Liver (tissue), 9 donors: ENCODE data around the gene ANXA3. TPM values are rescaled to one million over a fixed set of nuclear protein-coding genes. Genes with fewer than 3 reads are reported as not detected.

ENCODE experiments used
- DNase-seq: peaks from one replicate; pipeline ENCODE4 v3.0.0-alpha.2; 2017; ENCODE audit warnings: low spot score
- H3K27ac ChIP-seq, 2 donors: one replicate each; pipeline ENCODE4 v1.7.0; 2013; ENCODE audit warnings: inconsistent platforms in 2 of 2, low read length in 2 of 2, control low read depth in 1 of 2, low read depth in 1 of 2, mild to moderate bottlenecking in 1 of 2
- H3K27me3 ChIP-seq, 4 donors: one replicate each; pipeline versions ENCODE4 v1.6.1 to v1.7.0; 2013; ENCODE audit warnings: low read length in 3 of 4, inconsistent platforms in 1 of 4, mild to moderate bottlenecking in 1 of 4, moderate library complexity in 1 of 4; ENCODE audit not compliant: control insufficient read depth in 4 of 4, insufficient read depth in 4 of 4
- H3K36me3 ChIP-seq, 4 donors: one replicate each; pipeline versions ENCODE4 v1.6.1 to v1.7.0; 2013; ENCODE audit warnings: low read length in 3 of 4, mild to moderate bottlenecking in 3 of 4, low read depth in 1 of 4, moderate library complexity in 1 of 4; ENCODE audit not compliant: control insufficient read depth in 4 of 4, insufficient read depth in 3 of 4
- H3K4me1 ChIP-seq, 4 donors: one replicate each; pipeline versions ENCODE4 v1.6.1 to v1.7.0; 2013; ENCODE audit warnings: low read length in 3 of 4, mild to moderate bottlenecking in 3 of 4, moderate library complexity in 1 of 4; ENCODE audit not compliant: control insufficient read depth in 4 of 4, insufficient read depth in 4 of 4
- H3K4me3 ChIP-seq, 3 donors: one replicate each; pipeline versions ENCODE4 v1.6.1 to v1.7.0; 2013; ENCODE audit warnings: low read length in 3 of 3, control low read depth in 1 of 3, low read depth in 1 of 3, mild to moderate bottlenecking in 1 of 3
- H3K9ac ChIP-seq, 2 donors: one replicate each; pipeline ENCODE4 v1.7.0; 2013; ENCODE audit warnings: low read length in 2 of 2, mild to moderate bottlenecking in 2 of 2, moderate library complexity in 2 of 2, control low read depth in 1 of 2, low read depth in 1 of 2
- H3K9me3 ChIP-seq, 4 donors: one replicate each; pipeline versions ENCODE4 v1.6.1 to v1.7.0; 2013; ENCODE audit warnings: low read length in 3 of 4; ENCODE audit not compliant: control insufficient read depth in 4 of 4
- ATF3 ChIP-seq: IDR thresholded peaks from 2 replicates; pipeline ENCODE4 v1.6.1; 2016; ENCODE audit warnings: antibody characterized with exemption
- EGR1 ChIP-seq, 2 donors: IDR thresholded peaks; 2 replicates each; pipeline ENCODE4 v1.6.1; 2016 to 2018; ENCODE audit warnings: antibody characterized with exemption in 2 of 2, low read depth in 2 of 2
- FOXA1 ChIP-seq: IDR thresholded peaks from 2 replicates; pipeline ENCODE4 v1.6.1; 2016; ENCODE audit warnings: antibody characterized with exemption
- FOXA2 ChIP-seq: IDR thresholded peaks from 2 replicates; pipeline ENCODE4 v1.6.1; 2016; ENCODE audit warnings: antibody characterized with exemption
- HNF4A ChIP-seq, 2 donors: conservative IDR thresholded peaks; 2 replicates each; pipeline ENCODE4 v1.6.1; 2016; ENCODE audit warnings: antibody characterized with exemption in 2 of 2, mild to moderate bottlenecking in 2 of 2
- HNF4G ChIP-seq: IDR thresholded peaks from 2 replicates; pipeline ENCODE4 v1.6.1; 2016; ENCODE audit warnings: antibody characterized with exemption
- NR2F2 ChIP-seq: IDR thresholded peaks from 2 replicates; pipeline ENCODE4 v1.6.1; 2016; ENCODE audit warnings: antibody characterized with exemption
- RAD21 ChIP-seq, 2 donors: IDR thresholded peaks; 2 replicates each; pipeline ENCODE4 v1.6.1; 2016; ENCODE audit warnings: antibody characterized with exemption in 2 of 2, mild to moderate bottlenecking in 2 of 2
- RXRA ChIP-seq, 2 donors: IDR thresholded peaks; 2 replicates each; pipeline ENCODE4 v1.6.1; 2017 to 2018; ENCODE audit warnings: antibody characterized with exemption in 2 of 2, mild to moderate bottlenecking in 1 of 2
- SP1 ChIP-seq: IDR thresholded peaks from 2 replicates; pipeline ENCODE4 v1.6.1; 2018; ENCODE audit warnings: antibody characterized with exemption, mild to moderate bottlenecking
- TAF1 ChIP-seq: conservative IDR thresholded peaks from 2 replicates; pipeline ENCODE4 v1.6.1; 2016; ENCODE audit warnings: antibody characterized with exemption, mild to moderate bottlenecking
- YY1 ChIP-seq: IDR thresholded peaks from 2 replicates; pipeline ENCODE4 v1.6.1; 2016; ENCODE audit warnings: antibody characterized with exemption, mild to moderate bottlenecking
- WGBS: extraction: QIAGEN DNeasy Blood & Tissue Kit; methylation state at CpG from one replicate; pipeline ENCODE4 v1.1.7; 2013; 5-methylcytosine and 5-hydroxymethylcytosine counted together
- polyA plus RNA-seq, 2 donors: library from polyadenylated mRNA; stranded (reverse) in 1 of 2; unstranded in 1 of 2; fragments of 200-250 nt in 1 of 2; fragments of >200 nt in 1 of 2; fragmentation: Nextera tagmentation in 1 of 2; extraction: Ambion mirVana in 1 of 2; gene quantifications; one replicate each; pipeline versions ENCODE4 v1.2.1 to v1.2.3, GENCODE V29; 2013 to 2015
- total RNA-seq, 2 donors: library from RNA; depleted of rRNA; stranded (reverse); fragments of >200 nt; gene quantifications; one replicate each; pipeline ENCODE4 v1.2.3, GENCODE V29; 2014
- TF ChIP-seq, protein P1 (sequence below): IDR thresholded peaks from 2 replicates; pipeline ENCODE4 v1.6.1; 2016; ENCODE audit warnings: antibody characterized with exemption
- TF ChIP-seq, protein P2 (sequence below): IDR thresholded peaks from 2 replicates; pipeline ENCODE4 v1.6.1; 2016; ENCODE audit warnings: antibody characterized with exemption, mild to moderate bottlenecking
- donor health status: healthy.
- donor health status: healthy.
- donor health status: healthy.
- donor health status: healthy.
- donor health status: healthy.

ANXA3 gene
- total and polyA plus RNA-seq, 4 donors: 1.7 to 16.4 (median 3.4) TPM

DNA sequence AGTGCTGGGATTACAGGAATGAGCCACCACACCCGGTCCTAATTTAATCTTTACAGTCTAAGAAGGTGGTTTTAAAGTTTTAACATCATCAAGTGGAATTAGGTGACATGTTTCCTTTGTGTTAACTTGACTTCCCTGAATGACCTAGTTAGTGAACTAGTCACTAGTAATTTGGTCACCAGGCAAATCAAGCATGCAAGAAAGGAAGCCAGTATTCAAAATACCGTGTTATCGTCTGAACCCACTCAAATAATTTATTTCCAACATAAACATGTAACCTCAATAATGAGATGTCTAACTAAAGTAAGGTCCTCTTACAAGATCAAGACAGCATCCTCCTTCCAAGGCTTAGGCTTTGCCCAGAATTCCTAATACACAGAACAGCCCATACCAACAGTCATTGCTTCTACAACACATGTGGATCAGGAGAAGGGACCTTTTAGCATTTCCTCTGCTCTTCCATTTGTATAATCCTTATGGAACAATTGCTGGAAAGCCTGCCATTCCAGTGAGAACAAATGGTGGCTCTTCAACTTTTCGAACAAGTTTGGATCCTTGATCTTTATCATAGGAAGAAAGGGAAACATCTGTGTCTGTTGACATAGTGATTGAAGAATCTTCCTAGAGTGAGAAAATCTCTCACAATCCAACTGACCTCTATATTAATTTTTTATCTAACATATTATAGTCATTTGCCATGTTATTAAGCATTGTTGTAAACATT lies 97.2 kb downstream of the ANXA3 start (continued):
- TF ChIP-seq, protein P1, sequence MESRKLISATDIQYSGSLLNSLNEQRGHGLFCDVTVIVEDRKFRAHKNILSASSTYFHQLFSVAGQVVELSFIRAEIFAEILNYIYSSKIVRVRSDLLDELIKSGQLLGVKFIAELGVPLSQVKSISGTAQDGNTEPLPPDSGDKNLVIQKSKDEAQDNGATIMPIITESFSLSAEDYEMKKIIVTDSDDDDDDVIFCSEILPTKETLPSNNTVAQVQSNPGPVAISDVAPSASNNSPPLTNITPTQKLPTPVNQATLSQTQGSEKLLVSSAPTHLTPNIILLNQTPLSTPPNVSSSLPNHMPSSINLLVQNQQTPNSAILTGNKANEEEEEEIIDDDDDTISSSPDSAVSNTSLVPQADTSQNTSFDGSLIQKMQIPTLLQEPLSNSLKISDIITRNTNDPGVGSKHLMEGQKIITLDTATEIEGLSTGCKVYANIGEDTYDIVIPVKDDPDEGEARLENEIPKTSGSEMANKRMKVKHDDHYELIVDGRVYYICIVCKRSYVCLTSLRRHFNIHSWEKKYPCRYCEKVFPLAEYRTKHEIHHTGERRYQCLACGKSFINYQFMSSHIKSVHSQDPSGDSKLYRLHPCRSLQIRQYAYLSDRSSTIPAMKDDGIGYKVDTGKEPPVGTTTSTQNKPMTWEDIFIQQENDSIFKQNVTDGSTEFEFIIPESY: no peak

DNA sequence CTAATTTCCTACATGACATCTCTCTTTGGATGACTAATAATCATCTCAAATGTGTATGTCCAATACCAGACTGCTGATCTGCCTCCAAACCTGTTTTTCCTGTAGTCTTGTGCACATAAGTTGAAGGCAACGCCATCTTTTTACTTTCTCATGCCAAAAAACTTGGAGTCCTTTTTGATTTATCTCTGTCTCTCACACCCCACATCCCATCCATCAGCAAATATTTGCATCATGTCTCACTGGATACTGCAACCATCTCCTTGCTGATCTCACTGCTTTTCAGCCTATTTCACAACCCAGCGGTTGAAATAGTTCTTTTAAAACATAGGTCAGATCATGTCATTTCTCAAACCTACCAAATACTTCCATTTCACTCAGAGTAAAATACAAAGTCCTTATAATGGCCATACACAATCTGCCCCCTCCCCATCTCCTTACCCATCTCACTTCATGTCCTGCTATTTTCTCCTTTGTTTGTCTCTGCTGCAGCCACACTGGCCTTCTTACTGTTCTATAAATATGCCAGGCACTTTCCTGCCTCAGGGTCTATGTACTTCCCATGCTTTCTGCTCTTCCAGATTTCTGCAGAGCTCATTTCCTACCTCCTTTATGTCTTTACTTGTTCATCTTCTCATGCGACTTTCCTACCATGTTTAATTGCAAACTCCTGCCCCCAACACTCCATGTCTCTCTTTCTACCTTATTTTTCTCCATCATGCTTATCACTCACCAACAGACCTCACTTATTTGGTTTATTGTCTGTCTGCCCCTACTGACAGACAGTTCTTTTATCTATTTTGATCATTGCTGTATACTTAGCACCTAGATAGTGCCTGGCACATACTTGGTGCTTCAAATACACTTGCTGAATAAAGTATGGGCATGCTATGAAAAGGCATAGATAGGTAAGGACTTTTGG lies 98.8 kb downstream of the ANXA3 start:
- TF ChIP-seq SP1 (no peak), HNF4A (conservative IDR thresholded peaks at IDR 0.05) (no peak), ATF3 (no peak), FOXA1 (no peak), RXRA (IDR thresholded peaks at IDR 0.05) (no peak), EGR1 (IDR thresholded peaks at IDR 0.05; ENCODE audit: low read depth in 2 of 2) (no peak)
- peaks cover 0 to 2% (median 0%) of the 10 kb centered on the region in 4 donors for H3K4me1 ChIP-seq
- WGBS: 70% methylated on average over 3 of the region's 3 CpGs
- no peak overlapping the region for H3K4me3 ChIP-seq
- no peaks in the 10 kb centered on the region for H3K36me3 ChIP-seq
- no peak overlapping the region for H3K27ac ChIP-seq
- H3K9me3 ChIP-seq: no peaks in the 10 kb centered on the region
- no peaks in the 10 kb centered on the region for H3K27me3 ChIP-seq
- no peak for DNase-seq
- no peak overlapping the region for H3K9ac ChIP-seq

GRCh38 chr4:78651250-78651860 lies 99.8 kb downstream of the ANXA3 start:
- no peaks in the 10 kb centered on the region for H3K36me3 ChIP-seq

DNA sequence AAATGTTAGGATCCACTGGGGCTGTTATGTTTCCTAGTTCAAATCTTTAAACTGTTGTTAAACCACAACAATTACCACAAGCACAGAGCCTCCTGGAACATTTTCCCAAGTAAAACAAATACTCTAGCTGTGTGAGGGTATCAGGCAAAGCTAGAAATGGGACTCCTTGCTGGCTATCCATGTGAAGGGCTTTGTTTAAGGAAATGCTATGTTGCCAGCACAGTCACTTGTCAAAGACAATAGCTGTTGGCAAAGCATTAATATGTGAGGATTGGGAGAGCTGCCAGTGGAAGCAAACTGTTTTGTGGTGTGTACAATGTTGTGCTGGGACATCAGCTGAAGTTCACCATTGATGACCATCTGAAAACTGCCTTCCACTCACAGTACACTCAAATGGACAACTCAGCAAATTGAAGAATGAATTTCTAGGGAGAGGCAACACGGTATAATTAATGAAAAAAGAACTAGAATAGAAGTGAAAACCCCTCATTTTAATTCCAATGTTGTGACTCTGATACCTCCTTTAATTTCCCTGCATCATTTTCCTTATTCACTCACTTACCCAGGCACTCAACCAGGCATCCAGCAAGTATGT lies 100.8 kb downstream of the ANXA3 start:
- no peaks in the 10 kb centered on the region for H3K9me3 ChIP-seq
- H3K9ac ChIP-seq: no peak overlapping the region
- DNase-seq: no peak
- H3K27ac ChIP-seq: no peak overlapping the region
- H3K4me3 ChIP-seq: no peak overlapping the region
- WGBS: 69% methylated on average over 1 of the region's 1 CpG
- H3K4me1 ChIP-seq: no peaks in the 10 kb centered on the region
- H3K36me3 ChIP-seq: no peaks in the 10 kb centered on the region
- no peaks in the 10 kb centered on the region for H3K27me3 ChIP-seq
- no peak for TF ChIP-seq RXRA (IDR thresholded peaks at IDR 0.05)
- TF ChIP-seq TAF1: no peak
- TF ChIP-seq NR2F2: no peak
- TF ChIP-seq YY1: no peak
- TF ChIP-seq HNF4A (conservative IDR thresholded peaks at IDR 0.05): no peak
- no peak for TF ChIP-seq EGR1 (IDR thresholded peaks at IDR 0.05; ENCODE audit: low read depth in 2 of 2)
- no peak for TF ChIP-seq RAD21 (IDR thresholded peaks at IDR 0.05)
- TF ChIP-seq, protein P2, sequence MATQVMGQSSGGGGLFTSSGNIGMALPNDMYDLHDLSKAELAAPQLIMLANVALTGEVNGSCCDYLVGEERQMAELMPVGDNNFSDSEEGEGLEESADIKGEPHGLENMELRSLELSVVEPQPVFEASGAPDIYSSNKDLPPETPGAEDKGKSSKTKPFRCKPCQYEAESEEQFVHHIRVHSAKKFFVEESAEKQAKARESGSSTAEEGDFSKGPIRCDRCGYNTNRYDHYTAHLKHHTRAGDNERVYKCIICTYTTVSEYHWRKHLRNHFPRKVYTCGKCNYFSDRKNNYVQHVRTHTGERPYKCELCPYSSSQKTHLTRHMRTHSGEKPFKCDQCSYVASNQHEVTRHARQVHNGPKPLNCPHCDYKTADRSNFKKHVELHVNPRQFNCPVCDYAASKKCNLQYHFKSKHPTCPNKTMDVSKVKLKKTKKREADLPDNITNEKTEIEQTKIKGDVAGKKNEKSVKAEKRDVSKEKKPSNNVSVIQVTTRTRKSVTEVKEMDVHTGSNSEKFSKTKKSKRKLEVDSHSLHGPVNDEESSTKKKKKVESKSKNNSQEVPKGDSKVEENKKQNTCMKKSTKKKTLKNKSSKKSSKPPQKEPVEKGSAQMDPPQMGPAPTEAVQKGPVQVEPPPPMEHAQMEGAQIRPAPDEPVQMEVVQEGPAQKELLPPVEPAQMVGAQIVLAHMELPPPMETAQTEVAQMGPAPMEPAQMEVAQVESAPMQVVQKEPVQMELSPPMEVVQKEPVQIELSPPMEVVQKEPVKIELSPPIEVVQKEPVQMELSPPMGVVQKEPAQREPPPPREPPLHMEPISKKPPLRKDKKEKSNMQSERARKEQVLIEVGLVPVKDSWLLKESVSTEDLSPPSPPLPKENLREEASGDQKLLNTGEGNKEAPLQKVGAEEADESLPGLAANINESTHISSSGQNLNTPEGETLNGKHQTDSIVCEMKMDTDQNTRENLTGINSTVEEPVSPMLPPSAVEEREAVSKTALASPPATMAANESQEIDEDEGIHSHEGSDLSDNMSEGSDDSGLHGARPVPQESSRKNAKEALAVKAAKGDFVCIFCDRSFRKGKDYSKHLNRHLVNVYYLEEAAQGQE: no peak
- TF ChIP-seq HNF4G: no peak
- TF ChIP-seq, protein P1: no peak
- TF ChIP-seq SP1: no peak
- no peak for TF ChIP-seq FOXA2

More at GRCh38 chr4:78651250-78651860, 99.8 kb downstream of the ANXA3 start:
- Histone ChIP-seq H3K27me3 (no peaks in the 10 kb centered on the region), H3K27ac (no peak overlapping the region), H3K4me3 (no peak overlapping the region), H3K9ac (no peak overlapping the region), H3K4me1 (peaks cover 0 to 1% (median 0%) of the 10 kb centered on the region in 4 donors), H3K9me3 (no peaks in the 10 kb centered on the region)
- DNase-seq: no peak
- no peak for TF ChIP-seq NR2F2
- no peak for TF ChIP-seq RAD21 (IDR thresholded peaks at IDR 0.05)
- 92% methylated on average over 4 of the region's 4 CpGs for WGBS
